NCI-H524 treated with DMSO at 0.1 percent for 48 hours (cell line): ENCODE results near the gene CNEP1R1.

Source experiments
- DNase-seq: peaks from one replicate; lab custom pipeline; 2025; lab: John Stamatoyannopoulos, UW

Gene CNEP1R1

DNA sequence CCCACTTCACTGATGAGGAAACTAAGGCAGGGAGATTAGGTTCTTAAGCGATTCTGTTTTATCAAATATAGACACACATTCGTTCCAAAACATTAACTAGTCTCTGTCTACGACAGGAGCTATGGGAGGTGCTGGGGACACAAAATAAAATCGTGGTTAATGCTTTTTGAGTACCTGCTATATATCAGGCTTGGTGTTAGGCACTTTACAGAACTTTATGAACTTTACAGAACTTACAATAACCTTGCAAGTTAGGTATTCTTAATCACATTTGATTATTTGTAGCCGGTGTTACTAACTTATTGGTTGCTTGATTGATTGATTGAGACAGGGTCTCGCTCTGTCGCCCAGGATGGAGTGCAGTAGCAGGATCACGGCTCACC, 40.2 kb downstream of the CNEP1R1 start:
- DNase-seq, result no peak

DNA sequence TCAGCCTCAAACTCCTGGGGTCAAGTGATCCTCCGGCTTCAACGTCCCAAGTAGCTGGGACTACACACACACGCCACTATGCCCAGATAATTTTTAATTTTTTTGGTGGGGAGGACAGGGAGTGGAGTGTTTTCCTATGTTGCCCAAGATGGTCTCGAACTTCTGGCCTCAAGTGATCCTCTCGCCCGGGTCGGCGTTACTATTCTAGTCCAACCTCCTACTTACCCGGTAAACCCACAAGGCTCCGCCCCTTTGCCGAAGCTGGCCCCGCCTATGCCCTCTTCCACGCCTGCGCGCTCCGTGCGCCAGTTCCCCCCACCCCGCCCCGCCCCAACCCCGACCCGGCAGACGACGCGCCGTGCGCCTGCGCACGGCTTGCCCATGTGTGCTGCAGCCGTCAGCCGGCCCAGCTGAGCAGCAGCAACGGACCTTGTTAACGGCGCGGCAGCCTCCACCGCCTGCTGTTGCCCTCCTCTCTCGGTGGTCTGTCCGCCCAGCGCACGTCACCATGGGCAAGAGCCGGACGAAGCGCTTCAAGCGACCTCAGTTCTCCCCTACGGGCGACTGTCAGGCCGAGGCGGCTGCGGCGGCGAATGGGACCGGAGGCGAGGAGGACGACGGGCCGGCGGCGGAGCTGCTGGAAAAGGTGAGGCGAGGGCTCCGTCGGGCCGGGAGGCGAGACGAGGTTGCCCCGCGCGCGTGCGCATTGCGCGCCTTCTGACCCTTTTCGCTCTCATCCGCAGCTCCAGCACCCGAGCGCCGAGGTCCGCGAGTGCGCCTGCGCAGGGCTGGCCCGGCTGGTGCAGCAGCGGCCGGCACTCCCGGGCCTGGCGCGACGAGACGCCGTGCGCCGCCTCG, 40.8 kb downstream of the CNEP1R1 start, which contains the start of gene HEATR3:
Gene HEATR3, plus strand, starts transcription at position 347 of the 858 bp plus-strand sequence. Its CDS starts 162 bp downstream, at position 509.
- DNase-seq, result peak; percentile 68

DNA sequence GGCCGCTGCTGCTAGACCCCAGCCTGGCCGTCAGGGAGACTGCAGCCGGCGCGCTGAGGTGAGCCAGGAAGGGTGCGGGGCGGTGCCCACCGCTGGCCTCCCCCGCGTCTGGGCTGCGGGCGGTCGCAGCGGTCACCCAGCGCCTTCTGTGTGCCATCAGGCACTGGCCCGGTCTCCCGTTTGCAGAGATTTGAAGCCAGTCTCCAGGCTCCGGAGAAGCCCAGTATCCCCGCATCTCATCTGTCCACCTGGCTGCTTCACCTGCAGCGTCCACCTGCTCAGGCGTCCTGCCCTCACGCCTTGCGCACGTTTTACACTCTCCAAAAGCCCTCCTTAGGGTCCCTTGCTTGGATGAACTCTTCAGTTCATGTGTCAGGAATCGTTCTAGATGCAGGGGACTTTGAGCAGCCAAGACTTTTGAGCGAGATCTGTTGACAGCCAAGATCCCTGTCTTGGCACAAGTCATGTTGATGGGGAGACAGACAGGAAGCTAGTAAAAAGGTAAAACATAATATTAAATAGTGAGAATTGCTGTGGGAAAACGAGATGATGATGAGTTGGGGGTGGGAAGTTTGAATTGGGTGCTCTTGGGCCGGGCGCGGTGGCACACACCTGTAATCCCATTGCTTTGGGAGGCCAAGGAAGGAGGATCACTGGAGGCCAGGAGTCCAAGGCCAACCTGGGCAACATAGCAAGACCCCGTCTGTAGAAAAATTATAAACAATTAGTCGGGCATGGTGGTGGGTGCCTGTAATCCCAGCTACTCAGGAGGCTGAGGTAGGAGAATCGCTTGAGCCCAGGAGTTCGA, 41.7 kb downstream of the CNEP1R1 start:
- no peak for DNase-seq

DNA sequence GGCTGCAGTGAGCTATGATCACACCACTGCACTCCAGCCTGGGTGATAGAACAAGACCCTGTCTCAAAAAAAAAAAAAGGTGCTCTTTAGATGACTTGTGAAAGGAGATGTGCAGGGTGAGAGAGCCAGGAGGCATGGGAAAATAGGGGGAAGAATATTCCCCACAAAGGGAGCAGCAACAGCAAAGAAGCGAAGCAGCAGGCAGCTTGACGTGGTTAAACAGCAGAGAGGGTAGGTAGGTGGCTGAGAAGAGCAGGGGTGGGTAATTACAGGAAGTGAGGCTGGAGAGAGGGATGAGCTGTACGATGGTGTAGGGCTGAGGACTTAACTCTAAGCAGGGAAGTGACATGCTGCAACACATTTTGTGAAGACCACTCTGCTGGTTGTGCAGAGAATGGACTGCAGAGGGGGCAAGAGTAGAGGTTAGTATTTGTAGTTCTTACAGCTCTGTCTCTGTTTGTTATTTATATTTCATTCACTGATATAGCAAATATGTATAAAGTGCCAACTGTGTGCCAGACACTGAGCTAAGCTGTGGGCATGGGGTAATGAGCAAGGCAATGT, 42.3 kb downstream of the CNEP1R1 start:
- no peak for DNase-seq

DNA sequence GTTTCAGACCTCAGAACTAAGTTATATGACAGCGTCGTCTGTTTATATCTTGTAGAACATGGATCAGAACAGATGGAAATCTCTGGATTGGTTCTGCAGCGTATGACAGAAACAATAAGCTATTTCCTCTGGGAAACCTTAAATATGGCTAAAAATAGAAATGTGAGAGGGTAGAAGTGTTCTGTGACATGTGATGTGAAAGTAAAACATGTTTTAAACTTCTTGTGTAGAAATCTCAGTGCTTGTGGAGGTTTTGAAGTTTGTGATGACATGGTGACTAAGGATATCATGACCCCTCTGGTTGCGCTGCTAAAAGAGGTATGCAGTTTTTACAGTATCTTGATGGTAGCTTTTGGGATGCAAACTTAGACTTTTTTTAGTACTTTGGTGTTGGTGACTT, 43.5 kb downstream of the CNEP1R1 start:
- DNase-seq, result no peak

DNA sequence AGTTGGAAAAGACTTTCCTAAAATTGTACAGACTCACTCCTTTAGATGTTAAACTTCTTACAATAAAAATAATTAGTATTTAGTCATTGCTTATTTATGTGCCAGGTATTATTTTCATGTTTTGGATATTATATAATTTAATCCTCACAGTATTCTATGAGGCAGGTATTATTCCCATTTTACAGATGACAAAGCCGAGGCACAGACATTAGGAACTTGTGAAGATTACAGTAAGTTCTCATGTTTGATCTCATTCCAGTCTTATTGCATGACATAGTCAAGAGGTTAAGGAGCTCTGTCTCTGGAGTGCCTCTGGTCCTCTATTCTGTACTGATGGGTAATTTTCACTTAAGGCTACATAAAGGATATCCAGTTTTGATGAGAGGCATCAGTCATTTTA, 44.0 kb downstream of the CNEP1R1 start:
- no peak for DNase-seq

DNA sequence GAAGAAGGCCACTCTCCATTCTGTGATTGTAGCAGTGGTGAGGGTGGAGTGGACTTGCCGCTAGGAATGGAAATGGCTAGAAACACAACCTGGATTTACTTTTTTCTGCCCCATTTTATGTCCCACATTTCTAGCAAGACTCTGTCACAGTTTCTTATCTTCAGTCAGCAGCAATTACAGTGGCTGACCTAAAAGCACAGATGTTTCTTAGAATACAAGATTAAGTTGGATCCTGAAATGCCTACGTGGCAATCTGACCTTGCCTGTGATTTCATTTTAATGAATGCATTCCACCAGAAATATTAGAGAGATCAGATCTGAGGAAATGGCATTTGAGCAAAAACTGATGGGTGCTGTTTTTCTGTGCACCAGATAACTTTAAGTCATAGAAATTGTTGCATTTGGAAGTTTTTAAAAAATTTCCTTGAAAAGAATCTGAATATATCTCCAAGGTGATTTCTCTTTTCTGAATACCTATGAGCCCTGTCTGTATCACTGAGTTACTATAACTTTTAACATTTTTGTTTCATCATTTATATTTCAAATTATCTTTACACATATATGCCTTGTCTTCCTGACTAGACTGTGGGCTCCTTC, 46.1 kb downstream of the CNEP1R1 start:
- DNase-seq, result no peak

DNA sequence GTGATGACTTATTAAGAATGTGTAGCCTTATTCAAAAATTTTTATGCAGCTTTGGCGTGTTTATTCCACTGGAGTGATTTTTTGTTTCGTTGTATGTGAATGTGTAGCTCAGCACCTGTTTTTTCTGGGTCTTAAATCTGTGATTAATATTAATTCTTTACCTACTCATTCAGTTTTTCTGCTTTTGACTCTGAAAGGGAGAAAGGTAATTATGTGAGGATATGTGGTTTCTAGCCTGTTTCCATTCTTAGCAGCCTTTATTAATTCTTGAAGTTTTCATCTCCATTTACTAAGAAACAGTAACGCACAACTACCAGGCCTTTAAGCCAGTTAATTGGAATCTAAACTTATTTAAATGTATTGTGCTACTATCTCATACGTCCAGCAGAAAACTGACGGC, 47.7 kb downstream of the CNEP1R1 start:
- DNase-seq, result no peak

DNA sequence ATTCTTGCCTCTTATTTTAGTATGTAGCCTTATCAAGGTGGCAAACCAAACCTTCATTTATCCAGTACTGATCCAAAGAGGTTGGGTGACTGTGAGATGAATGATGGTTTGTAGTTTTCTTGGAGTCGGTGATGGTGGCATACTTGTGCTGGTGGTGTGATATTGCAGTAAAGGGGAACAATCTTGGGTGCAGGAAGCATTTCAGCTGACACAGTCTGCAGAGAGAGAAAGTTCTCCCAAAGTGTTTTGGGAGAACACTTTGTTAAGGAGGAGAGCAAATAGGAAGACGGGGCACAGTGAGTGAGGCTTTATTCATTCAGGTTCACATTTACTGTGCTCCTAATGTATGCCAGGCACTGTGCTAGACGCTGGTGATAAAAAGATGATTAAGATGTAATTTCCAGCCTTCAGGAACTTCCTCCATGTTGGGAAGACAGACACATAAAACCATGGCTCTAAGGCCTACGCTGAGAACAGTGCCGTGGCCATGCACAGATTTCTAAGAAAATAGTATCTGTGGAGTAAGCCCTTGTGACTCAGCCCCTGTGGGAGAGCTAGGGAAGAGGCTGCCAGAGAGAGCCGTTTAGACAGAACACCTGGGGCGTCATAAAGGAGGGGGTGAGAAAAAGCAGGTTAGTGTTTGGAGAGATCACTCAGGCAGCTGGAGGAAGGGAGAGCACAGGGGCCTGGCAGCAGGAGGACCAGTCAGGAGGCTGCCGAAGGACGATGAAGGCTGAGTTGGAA, 54.5 kb downstream of the CNEP1R1 start:
- no peak for DNase-seq

DNA sequence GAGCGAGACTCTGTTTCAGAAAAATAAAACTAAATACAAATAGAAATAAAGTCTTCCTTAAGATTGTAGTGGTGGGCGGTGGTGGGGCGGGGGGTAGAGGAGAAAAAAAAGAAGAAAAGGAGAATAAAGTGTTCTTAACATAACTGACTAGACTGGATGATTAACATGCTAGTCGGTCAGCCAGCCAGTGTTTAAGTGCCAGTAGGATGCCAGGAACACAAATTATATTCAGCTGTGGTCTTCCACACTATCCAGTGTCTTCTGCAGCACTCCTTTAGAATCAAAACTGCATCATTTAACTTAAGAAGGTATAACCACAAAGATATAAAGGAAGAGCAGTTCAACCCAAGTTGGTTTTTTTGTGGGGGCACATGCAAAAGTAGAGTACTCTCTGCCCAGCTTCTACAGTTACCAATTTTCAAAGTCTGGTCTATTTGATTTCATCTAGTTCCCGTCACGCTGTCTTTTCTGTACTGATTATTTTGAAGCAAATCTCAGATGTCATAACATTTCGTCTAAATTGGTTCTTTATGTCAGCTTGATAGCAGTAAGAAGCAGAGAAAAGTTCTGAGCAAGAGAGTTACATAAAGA, 56.5 kb downstream of the CNEP1R1 start:
- DNase-seq, result no peak

DNA sequence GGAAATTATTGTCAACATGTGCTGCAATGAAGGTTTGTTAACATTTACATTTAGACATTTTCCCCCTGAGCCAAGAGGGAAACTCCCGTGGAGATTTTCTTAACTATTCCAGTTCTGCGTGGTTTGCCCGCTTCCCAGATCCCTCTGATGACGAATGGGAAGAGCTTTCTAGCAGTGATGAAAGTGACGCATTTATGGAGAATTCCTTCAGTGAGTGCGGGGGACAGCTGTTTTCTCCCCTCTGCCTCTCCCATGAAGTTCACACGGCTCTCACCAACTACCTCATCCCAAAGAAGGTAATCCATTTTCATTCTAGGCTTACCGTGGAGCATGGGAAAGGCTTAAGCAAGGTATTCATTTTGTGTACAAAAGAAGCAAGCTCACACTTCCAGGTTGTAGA, 59.0 kb downstream of the CNEP1R1 start:
- DNase-seq, result no peak

DNA sequence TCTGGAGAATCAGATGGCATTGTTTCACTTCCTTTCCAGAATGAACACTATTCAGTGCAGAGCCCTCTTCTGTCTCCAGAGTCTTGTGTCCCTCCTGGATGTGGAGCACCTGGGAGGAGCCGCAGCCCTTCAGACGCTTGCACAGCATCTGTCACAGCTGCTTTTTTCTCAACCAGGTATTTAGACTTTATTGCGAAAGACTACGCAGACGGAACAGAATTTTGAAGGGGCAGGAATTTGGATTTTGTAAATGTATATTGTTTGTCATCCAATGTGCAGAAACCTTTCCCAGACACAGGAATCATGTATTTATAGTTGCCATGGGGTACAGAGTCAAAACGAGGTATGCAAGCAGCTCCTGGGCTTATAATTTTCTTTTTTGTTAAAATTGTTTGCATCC, 61.2 kb downstream of the CNEP1R1 start:
- DNase-seq, result no peak
